ENCODE measurements around the gene ZNF439. TPM values are rescaled to one million over a fixed set of nuclear protein-coding genes. Genes with fewer than 3 reads are reported as not detected.
A peak's percentile ranks its signal among the peaks of the same experiment; 100 is the strongest.
"Not testable (repeated sequence)": the region's sequence is repeated elsewhere in the genome, so short reads cannot be mapped to it uniquely, and the experiment has no call there.

Gene ZNF439
- total RNA-seq, 4 donors from 2014 or later = 0.42 to 0.68 (median 0.46) TPM; not detected in 1

GRCh38 chr19:11879687-11880266, 31.3 kb downstream of the ZNF439 start:
- H3K27ac ChIP-seq; intact Hi-C loops (cut with DNase I; ENCODE audit: low total_unique reads); H3K4me3 ChIP-seq; H3K9me3 ChIP-seq; H3K36me3 ChIP-seq; H3K4me1 ChIP-seq; DNase-seq; ATAC-seq; H3K27me3 ChIP-seq: not testable (repeated sequence)
- in situ Hi-C loops (cut with MboI; ENCODE audit: low sequenced_read_pairs in 4 of 4) = loop anchor here in 1 of 4 donors (10.0 kb wide), 1 partner anchor 265 kb away; the partner anchor contains the start of gene ZNF20
- TF ChIP-seq, protein P1, sequence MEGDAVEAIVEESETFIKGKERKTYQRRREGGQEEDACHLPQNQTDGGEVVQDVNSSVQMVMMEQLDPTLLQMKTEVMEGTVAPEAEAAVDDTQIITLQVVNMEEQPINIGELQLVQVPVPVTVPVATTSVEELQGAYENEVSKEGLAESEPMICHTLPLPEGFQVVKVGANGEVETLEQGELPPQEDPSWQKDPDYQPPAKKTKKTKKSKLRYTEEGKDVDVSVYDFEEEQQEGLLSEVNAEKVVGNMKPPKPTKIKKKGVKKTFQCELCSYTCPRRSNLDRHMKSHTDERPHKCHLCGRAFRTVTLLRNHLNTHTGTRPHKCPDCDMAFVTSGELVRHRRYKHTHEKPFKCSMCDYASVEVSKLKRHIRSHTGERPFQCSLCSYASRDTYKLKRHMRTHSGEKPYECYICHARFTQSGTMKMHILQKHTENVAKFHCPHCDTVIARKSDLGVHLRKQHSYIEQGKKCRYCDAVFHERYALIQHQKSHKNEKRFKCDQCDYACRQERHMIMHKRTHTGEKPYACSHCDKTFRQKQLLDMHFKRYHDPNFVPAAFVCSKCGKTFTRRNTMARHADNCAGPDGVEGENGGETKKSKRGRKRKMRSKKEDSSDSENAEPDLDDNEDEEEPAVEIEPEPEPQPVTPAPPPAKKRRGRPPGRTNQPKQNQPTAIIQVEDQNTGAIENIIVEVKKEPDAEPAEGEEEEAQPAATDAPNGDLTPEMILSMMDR (IDR thresholded peaks at IDR 0.05 in 4 of 5, conservative IDR thresholded peaks at IDR 0.05 in 1 of 5) = peak in 2 of 5 experiments; percentile 15 to 34

DNA sequence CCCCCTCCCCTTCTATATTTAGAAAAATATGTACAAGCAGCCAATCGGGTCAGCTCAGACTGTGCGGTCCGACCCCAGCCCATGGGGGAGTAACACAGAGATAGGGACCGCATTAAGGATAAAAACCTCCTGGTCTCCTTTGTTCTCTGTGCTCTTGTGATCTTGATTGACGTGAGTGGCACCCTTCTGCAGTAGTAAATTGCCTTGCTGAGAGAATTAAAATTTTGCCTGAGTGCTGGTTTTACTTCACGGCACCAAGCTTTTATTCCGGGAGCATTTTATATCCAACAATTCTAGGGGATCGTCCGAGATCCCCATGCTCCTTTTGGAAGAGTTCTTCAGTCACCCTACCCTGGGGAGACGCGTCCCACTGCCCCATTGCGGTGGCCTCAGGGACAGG, 32.1 kb downstream of the ZNF439 start:
- no peaks in the 10 kb centered on the region for H3K27me3 ChIP-seq
- in situ Hi-C loops (cut with MboI; ENCODE audit: low sequenced_read_pairs in 4 of 4) = loop anchor here in 1 of 4 donors (10.0 kb wide), 1 partner anchor 264 kb away; the partner anchor contains the start of gene ZNF20
- intact Hi-C loops (cut with DNase I; ENCODE audit: low total_unique reads) = no loop called here

DNA sequence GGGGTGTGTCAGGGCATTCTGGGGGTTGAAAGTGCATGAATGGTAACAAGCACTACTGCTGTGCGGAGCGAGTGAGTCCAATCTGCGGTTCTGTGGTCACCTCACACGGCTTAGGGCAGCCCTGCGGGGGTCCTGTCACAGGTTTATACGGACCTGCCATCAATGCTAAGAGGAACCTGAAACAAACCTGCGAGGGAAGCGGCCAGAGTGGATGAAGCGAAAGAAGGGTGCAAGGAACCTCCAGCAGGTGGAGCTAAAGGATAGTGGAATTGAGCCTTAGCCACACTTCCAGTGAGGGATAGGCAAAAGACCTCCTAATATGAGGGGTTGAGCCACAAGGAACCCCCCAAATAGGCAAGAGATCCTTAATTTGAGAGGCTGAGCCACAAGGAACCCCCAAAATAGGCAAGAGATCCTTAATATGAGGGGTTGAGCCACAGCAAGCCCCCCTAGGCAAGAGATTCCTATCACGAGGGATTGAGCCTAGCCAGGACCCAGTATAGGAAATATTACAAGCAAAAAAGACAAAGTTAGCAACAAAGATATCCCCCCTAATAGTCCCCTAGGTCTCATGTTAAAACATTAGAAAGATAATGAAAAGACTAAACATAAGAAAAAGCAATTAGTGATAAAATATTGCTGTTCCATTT, 32.8 kb downstream of the ZNF439 start:
- intact Hi-C loops (cut with DNase I; ENCODE audit: low total_unique reads) = loop anchor here (1.0 kb wide), 2 partner anchors 108 to 260 kb away; no protein-coding TSS in a partner anchor

More for the DNA sequence above, 32.1 kb downstream of the ZNF439 start:
- no peak overlapping the region for H3K4me3 ChIP-seq
- no peak for DNase-seq
- H3K27ac ChIP-seq = no peak overlapping the region
- TF ChIP-seq POLR2A (IDR thresholded peaks at IDR 0.05) = no peak
- TF ChIP-seq, protein P1 (IDR thresholded peaks at IDR 0.05 in 4 of 5, conservative IDR thresholded peaks at IDR 0.05 in 1 of 5) = no peak
- H3K4me1 ChIP-seq = no peaks in the 10 kb centered on the region
- H3K36me3 ChIP-seq = no peaks in the 10 kb centered on the region
- ATAC-seq = no peak
- H3K9me3 ChIP-seq = no peaks in the 10 kb centered on the region

DNA sequence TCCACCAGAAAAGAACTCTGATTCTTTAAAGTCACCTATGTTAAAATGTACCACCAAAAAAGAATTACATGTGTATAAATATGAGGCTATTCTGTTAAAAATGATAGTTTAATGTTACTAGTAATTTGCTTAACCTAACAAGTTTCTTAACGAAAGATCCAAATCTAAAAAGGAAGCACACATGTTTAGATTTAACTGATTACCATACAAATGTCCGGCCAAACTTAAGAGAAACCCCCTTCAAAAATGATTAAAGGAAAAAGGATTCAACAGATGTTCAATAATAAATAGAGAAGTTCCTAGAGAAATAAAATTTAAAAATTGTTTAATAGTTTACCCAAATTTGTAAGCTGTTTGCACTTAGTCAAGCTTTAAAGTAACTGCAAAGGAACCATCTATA, 34.1 kb downstream of the ZNF439 start:
- Histone ChIP-seq H3K4me1 (peaks cover 0 to 4% of the 10 kb centered on the region in 2 donors), H3K27me3 (no peaks in the 10 kb centered on the region), H3K36me3 (no peaks in the 10 kb centered on the region), H3K4me3 (no peak overlapping the region), H3K9me3 (no peaks in the 10 kb centered on the region), H3K27ac (no peak overlapping the region)
- intact Hi-C loops (cut with DNase I; ENCODE audit: low total_unique reads) (no loop called here), in situ Hi-C loops (cut with MboI; ENCODE audit: low sequenced_read_pairs in 4 of 4) (loop anchor here in 1 of 4 donors (10.0 kb wide), 1 partner anchor 262 kb away; the partner anchor contains the start of gene ZNF20)
- TF ChIP-seq, protein P1 (IDR thresholded peaks at IDR 0.05 in 4 of 5, conservative IDR thresholded peaks at IDR 0.05 in 1 of 5) = no peak
- TF ChIP-seq POLR2A (IDR thresholded peaks at IDR 0.05) = no peak
- DNase-seq (no peak), ATAC-seq (no peak)

More for the DNA sequence above, 32.8 kb downstream of the ZNF439 start:
- peak; percentile 3 to 21 for DNase-seq
- TF ChIP-seq POLR2A (IDR thresholded peaks at IDR 0.05) = no peak
- TF ChIP-seq, protein P1 (IDR thresholded peaks at IDR 0.05 in 4 of 5, conservative IDR thresholded peaks at IDR 0.05 in 1 of 5) = peak; percentile 29 to 77 (median 65)
- H3K4me1 ChIP-seq = no peaks in the 10 kb centered on the region
- no peaks in the 10 kb centered on the region for H3K36me3 ChIP-seq
- peak in 1 of 2 donors; percentile 69 for ATAC-seq
- H3K4me3 ChIP-seq = no peak overlapping the region
- in situ Hi-C loops (cut with MboI; ENCODE audit: low sequenced_read_pairs in 4 of 4) = loop anchor here in 1 of 4 donors (10.0 kb wide), 1 partner anchor 264 kb away; the partner anchor contains the start of gene ZNF20
- no peak overlapping the region for H3K27ac ChIP-seq
- no peaks in the 10 kb centered on the region for H3K27me3 ChIP-seq
- no peaks in the 10 kb centered on the region for H3K9me3 ChIP-seq
